ENCODE data around the gene RNU6-8. TPM values are rescaled to one million over a fixed set of nuclear protein-coding genes. Genes with fewer than 3 reads are reported as not detected.
A peak's percentile ranks its signal among the peaks of the same experiment; 100 is the strongest.

The RNU6-8 gene
- total RNA-seq, 2 experiments from 2014 or later = not detected

- H3K9me3 Mint-ChIP-seq = no peaks in the 10 kb centered on the region
- no peak overlapping the region for H3K27ac Mint-ChIP-seq
- H3K4me1 Mint-ChIP-seq = peaks cover 13% of the 10 kb centered on the region
- peaks cover 9% of the 10 kb centered on the region for H3K27me3 Mint-ChIP-seq
- no peaks in the 10 kb centered on the region for H3K36me3 Mint-ChIP-seq
- no peak for DNase-seq
- no peak overlapping the region for H3K4me3 Mint-ChIP-seq
Observed at GRCh38 chr14:32193532-32193931, 9.5 kb downstream of the RNU6-8 start.

GRCh38 chr14:32192712-32193373, 10.2 kb downstream of the RNU6-8 start:
- Mint-ChIP-seq H3K36me3 (no peaks in the 10 kb centered on the region), H3K27me3 (peaks cover 9% of the 10 kb centered on the region), H3K27ac (no peak overlapping the region), H3K4me3 (no peak overlapping the region), H3K9me3 (no peaks in the 10 kb centered on the region), H3K4me1 (peaks cover 10% of the 10 kb centered on the region)
- DNase-seq = no peak

DNA sequence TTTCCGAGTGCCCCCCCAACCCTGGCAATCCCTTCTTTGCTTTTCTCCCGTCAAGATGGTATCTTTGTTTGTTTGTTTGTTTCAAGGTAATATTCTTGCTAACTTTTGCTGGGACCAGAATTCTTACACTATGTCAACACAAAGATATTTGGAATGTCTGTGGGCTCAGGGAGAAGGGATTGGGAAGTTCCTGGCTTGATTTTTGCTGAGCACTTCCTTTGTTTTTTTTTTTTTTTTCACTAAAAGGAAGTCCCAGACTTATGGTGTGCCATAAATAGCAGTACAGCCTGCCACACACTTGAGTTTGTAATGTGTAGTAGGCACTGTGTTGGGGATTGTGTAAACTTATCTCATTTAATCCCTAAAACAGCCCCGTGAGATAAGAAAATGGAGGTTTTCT, 12.4 kb downstream of the RNU6-8 start:
- Mint-ChIP-seq H3K9me3 (no peaks in the 10 kb centered on the region), H3K36me3 (no peaks in the 10 kb centered on the region), H3K4me1 (peaks cover 14% of the 10 kb centered on the region), H3K4me3 (no peak overlapping the region), H3K27me3 (peaks cover 9% of the 10 kb centered on the region), H3K27ac (no peak overlapping the region)
- no peak for DNase-seq

- Mint-ChIP-seq H3K9me3 (peaks cover 4% of the 10 kb centered on the region), H3K4me3 (no peak overlapping the region), H3K4me1 (peaks cover 14% of the 10 kb centered on the region), H3K36me3 (no peaks in the 10 kb centered on the region), H3K27me3 (peaks cover 9% of the 10 kb centered on the region), H3K27ac (no peak overlapping the region)
- DNase-seq = no peak
Observed at GRCh38 chr14:32189811-32190210, 13.3 kb downstream of the RNU6-8 start.

DNA sequence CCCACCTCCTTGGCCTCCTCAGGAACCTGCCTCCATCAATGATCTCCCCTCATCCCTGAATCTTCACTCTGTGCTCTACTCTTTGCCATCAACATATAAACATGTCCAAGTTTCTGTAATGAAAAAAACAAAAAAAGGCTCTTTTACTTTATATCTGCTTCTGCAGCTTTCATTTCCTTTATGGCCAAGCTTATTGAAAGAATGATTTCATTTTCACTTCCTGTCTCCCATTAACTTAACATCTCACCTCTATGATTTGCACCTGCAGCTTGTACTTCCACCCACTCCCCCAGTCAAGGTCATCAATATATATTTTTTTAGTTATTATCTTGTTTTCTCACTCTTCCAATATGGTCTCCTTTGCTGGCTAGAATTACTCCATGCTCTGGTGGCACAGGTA, 16.8 kb downstream of the RNU6-8 start:
- peak overlapping the region; percentile 18 for H3K27ac Mint-ChIP-seq
- H3K9me3 Mint-ChIP-seq = peaks cover 5% of the 10 kb centered on the region
- no peak for DNase-seq
- peaks cover 2% of the 10 kb centered on the region for H3K36me3 Mint-ChIP-seq
- peaks cover 12% of the 10 kb centered on the region for H3K27me3 Mint-ChIP-seq
- no peak overlapping the region for H3K4me3 Mint-ChIP-seq
- peaks cover 9% of the 10 kb centered on the region for H3K4me1 Mint-ChIP-seq

GRCh38 chr14:32185097-32185496, 18.0 kb downstream of the RNU6-8 start:
- Mint-ChIP-seq H3K27me3 (peaks cover 6% of the 10 kb centered on the region), H3K9me3 (peaks cover 8% of the 10 kb centered on the region), H3K27ac (no peak overlapping the region), H3K36me3 (peaks cover 2% of the 10 kb centered on the region), H3K4me1 (peaks cover 9% of the 10 kb centered on the region), H3K4me3 (no peak overlapping the region)
- no peak for DNase-seq

GRCh38 chr14:32183151-32184058, 19.7 kb downstream of the RNU6-8 start:
- Mint-ChIP-seq H3K27me3 (peaks cover 3% of the 10 kb centered on the region), H3K27ac (no peak overlapping the region), H3K4me1 (peaks cover 7% of the 10 kb centered on the region), H3K9me3 (peaks cover 8% of the 10 kb centered on the region), H3K4me3 (no peak overlapping the region), H3K36me3 (peaks cover 6% of the 10 kb centered on the region)
- no peak for DNase-seq

DNA sequence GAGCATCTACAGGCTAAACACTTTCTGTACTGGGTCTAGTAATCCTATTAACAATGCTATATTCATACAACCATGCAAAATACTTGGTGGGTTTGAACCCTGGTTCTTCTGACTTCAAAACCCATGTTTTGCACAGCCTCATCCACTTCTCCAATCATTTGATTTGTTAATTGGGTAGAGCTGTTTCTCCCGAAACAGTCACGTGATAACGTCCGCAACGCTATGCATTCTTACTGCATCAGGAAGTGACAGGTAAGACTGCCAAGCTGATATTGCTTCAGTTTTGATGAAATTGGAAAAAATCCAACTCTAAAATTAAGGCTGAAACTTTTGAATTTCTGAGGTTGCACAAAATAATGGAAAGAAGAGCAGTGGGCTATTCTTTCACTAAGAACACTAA, 31.6 kb downstream of the RNU6-8 start:
- peaks cover 7% of the 10 kb centered on the region for H3K4me1 Mint-ChIP-seq
- H3K4me3 Mint-ChIP-seq = no peak overlapping the region
- no peaks in the 10 kb centered on the region for H3K36me3 Mint-ChIP-seq
- DNase-seq = no peak
- H3K9me3 Mint-ChIP-seq = no peaks in the 10 kb centered on the region
- no peaks in the 10 kb centered on the region for H3K27me3 Mint-ChIP-seq
- no peak overlapping the region for H3K27ac Mint-ChIP-seq

DNA sequence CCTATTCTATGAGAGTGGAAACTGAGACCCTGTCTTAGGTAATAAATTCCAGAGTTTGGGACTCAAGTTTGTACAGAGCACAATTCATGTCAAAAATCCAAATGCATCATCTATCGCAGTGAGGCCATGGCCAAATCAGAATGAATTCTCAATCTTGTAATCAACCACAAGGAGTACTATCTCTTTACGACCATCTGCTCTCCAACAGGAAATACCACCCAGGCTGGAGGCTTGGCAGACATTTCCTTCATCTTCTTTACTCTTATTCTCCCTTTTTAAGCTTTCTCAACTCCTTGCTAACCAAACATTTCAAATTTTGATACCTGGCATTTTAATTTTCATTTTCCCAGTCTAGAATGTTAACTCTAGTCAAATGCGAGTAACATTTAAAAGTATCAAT, 33.9 kb downstream of the RNU6-8 start:
- H3K36me3 Mint-ChIP-seq = no peaks in the 10 kb centered on the region
- no peak for DNase-seq
- no peaks in the 10 kb centered on the region for H3K27me3 Mint-ChIP-seq
- no peak overlapping the region for H3K4me3 Mint-ChIP-seq
- H3K4me1 Mint-ChIP-seq = peaks cover 7% of the 10 kb centered on the region
- no peaks in the 10 kb centered on the region for H3K9me3 Mint-ChIP-seq
- no peak overlapping the region for H3K27ac Mint-ChIP-seq

- Mint-ChIP-seq H3K36me3 (no peaks in the 10 kb centered on the region), H3K27ac (no peak overlapping the region), H3K9me3 (peaks cover 2% of the 10 kb centered on the region), H3K4me3 (no peak overlapping the region), H3K4me1 (peaks cover 7% of the 10 kb centered on the region), H3K27me3 (no peaks in the 10 kb centered on the region)
- DNase-seq = no peak
Observed at GRCh38 chr14:32167907-32168306, 35.2 kb downstream of the RNU6-8 start.

- Mint-ChIP-seq H3K27me3 (no peaks in the 10 kb centered on the region), H3K27ac (no peak overlapping the region), H3K4me3 (no peak overlapping the region), H3K9me3 (peaks cover 5% of the 10 kb centered on the region), H3K4me1 (peaks cover 7% of the 10 kb centered on the region), H3K36me3 (no peaks in the 10 kb centered on the region)
- DNase-seq = no peak
Observed at GRCh38 chr14:32166924-32167323, 36.1 kb downstream of the RNU6-8 start.

- H3K27ac Mint-ChIP-seq = no peak overlapping the region
- no peak overlapping the region for H3K4me3 Mint-ChIP-seq
- H3K9me3 Mint-ChIP-seq = peaks cover 9% of the 10 kb centered on the region
- peaks cover 2% of the 10 kb centered on the region for H3K36me3 Mint-ChIP-seq
- no peak for DNase-seq
- no peaks in the 10 kb centered on the region for H3K27me3 Mint-ChIP-seq
- peaks cover 7% of the 10 kb centered on the region for H3K4me1 Mint-ChIP-seq
Observed at GRCh38 chr14:32166029-32166428, 37.0 kb downstream of the RNU6-8 start.

Other genes with a start within 250 kb of the RNU6-8 start
- 10 to 100 TPM; 49.7 to 50.3 TPM for gene ARHGAP5, start 126.0 kb downstream of the RNU6-8 start, total RNA-seq
- gene RNU6-7, start 1.2 kb downstream of the RNU6-8 start, total RNA-seq = not detected
- 1 to 10 TPM; 1.3 to 2.1 TPM for gene AKAP6, start 126.0 kb upstream of the RNU6-8 start, total RNA-seq